SJSA1 (cell line): ENCODE results near the gene GPR84. TPM values are rescaled to one million over a fixed set of nuclear protein-coding genes. Genes with fewer than 3 reads are reported as not detected.
A peak's percentile ranks its signal among the peaks of the same experiment; 100 is the strongest.

Experiments
- DNase-seq, 2 experiments: peaks; one replicate each; pipeline ENCODE4 v3.0.0-alpha.2; 2015 to 2020; ENCODE audit warnings: low spot score in 2 of 2, low read depth in 1 of 2
- H3K27ac ChIP-seq: fragments of 250-450 bp; sonication (Bioruptor Pico); 2 replicates; pipeline ENCODE4 v1.5.1; 2020; ENCODE audit warnings: mild to moderate bottlenecking, moderate library complexity
- H3K27me3 ChIP-seq: fragments of 250-450 bp; sonication (Bioruptor Pico); replicated peaks from 2 replicates; pipeline ENCODE4 v1.5.1; 2020; ENCODE audit warnings: mild to moderate bottlenecking, moderate library complexity
- H3K36me3 ChIP-seq: fragments of 250-450 bp; sonication (Bioruptor Pico); 2 replicates; pipeline ENCODE4 v1.5.1; 2020; ENCODE audit warnings: mild to moderate bottlenecking
- H3K4me1 ChIP-seq: fragments of 250-450 bp; sonication (Bioruptor Pico); replicated peaks from 2 replicates; pipeline ENCODE4 v1.6.1; 2021; ENCODE audit warnings: mild to moderate bottlenecking
- H3K4me3 ChIP-seq: fragments of 250-450 bp; sonication (Bioruptor Pico); 2 replicates; pipeline ENCODE4 v1.5.1; 2020; ENCODE audit warnings: mild to moderate bottlenecking
- H3K9me3 ChIP-seq: fragments of 250-450 bp; sonication (Bioruptor Pico); replicated peaks from 2 replicates; pipeline ENCODE4 v1.5.1; 2020; ENCODE audit warnings: mild to moderate bottlenecking
- total RNA-seq: library from RNA; depleted of rRNA; stranded (reverse); fragments of >200 nt; shearing (Covaris generic); gene quantifications from 2 replicates; pipeline ENCODE4 v1.2.3, GENCODE V29; 2014

Gene GPR84
- total RNA-seq, 1 experiment from 2014 or later: not detected

DNA sequence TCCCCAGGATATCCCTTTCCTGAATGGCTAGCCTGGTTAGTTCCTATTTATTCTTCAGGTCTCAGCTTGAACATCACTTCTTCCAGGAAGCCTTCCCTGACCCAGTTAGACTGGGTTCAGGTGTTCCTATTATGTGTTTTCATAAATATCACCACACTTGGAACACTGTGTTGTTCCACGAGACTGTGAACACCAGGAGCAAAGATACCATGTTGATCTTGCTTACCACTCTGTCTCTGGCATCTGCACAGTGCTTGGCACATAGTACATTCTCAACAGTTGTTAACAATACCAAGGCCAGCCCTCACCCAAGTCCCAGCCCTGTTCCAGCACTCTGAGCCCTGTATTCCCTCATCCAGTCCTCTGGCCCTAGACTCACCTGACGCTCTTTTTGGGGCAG is 33.9 kb upstream of the GPR84 start:
- DNase-seq: no peak
- Histone ChIP-seq H3K27ac (no peak overlapping the region), H3K4me1 (no peaks in the 10 kb centered on the region), H3K36me3 (peaks cover 98% of the 10 kb centered on the region), H3K4me3 (no peak overlapping the region), H3K9me3 (no peaks in the 10 kb centered on the region), H3K27me3 (no peaks in the 10 kb centered on the region)

DNA sequence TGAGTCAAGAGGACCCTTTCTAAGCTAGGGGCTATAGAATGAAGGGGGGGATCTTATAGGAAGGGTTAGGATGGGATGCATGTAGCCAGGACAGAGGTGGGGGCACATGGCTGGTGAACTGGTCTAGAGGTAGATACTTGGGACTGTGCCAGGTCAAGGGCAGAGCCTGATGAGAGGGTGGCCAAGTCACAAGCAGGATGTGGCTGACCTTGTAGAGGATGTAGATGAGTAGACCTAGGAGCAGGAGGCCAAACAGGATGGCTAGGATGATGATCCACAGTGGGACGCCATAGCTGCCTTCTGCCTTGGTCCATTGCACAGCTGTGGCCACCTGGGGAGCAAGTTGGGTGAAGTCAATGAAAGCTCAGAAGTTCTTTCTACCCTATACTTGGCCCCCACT is 32.9 kb upstream of the GPR84 start:
- Histone ChIP-seq H3K27me3 (no peaks in the 10 kb centered on the region), H3K36me3 (peaks cover 87% of the 10 kb centered on the region), H3K4me1 (no peaks in the 10 kb centered on the region)

DNA sequence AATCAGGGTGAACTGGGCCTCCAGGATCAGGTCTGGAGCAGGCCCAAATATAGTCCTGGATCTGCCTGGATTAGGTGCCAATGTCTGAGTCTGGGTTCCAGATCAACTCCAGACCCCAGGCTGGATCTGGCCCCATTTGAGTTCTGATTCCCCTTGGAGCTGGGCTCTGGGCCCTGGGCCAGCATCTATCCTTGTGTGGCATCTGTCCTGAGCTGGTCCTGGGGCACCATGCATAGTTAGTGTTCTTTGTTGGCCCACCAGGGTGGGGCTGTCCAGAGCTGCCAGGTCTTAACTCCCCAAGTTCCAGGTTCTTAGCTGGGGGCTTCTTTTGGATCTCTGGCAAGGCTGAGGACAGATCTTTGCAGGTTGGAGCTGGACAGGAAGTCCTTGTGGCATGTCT is 31.3 kb upstream of the GPR84 start:
- H3K27me3 ChIP-seq: no peaks in the 10 kb centered on the region
- H3K27ac ChIP-seq: no peak overlapping the region
- no peaks in the 10 kb centered on the region for H3K4me1 ChIP-seq
- no peaks in the 10 kb centered on the region for H3K9me3 ChIP-seq
- no peak for DNase-seq
- no peak overlapping the region for H3K4me3 ChIP-seq
- peaks cover 71% of the 10 kb centered on the region for H3K36me3 ChIP-seq

More for the DNA sequence above, 32.9 kb upstream of the GPR84 start:
- no peaks in the 10 kb centered on the region for H3K9me3 ChIP-seq
- no peak for DNase-seq
- no peak overlapping the region for H3K27ac ChIP-seq
- no peak overlapping the region for H3K4me3 ChIP-seq

DNA sequence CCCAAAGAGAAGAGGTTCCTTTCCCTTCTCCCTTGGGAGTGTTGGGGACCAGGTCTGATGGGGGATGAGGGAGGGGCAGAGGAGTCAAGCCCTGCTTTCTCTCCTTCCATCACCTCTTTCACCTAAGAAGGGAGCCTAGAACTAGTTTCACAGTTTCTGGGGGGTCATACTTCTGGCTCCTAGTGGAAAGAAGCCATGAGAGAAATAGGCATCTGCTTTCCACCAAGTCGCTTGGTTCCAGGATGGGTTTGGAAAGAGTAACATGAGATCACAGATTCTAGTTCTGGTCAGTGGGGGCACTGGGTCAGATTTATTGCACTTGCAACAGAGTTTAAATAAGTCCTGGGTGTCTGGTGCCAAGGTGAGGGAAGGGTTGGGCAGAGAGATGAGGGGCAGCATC is 30.7 kb upstream of the GPR84 start:
- Histone ChIP-seq H3K9me3 (no peaks in the 10 kb centered on the region), H3K27me3 (no peaks in the 10 kb centered on the region), H3K4me1 (no peaks in the 10 kb centered on the region), H3K27ac (no peak overlapping the region), H3K4me3 (no peak overlapping the region), H3K36me3 (peaks cover 65% of the 10 kb centered on the region)
- no peak for DNase-seq

DNA sequence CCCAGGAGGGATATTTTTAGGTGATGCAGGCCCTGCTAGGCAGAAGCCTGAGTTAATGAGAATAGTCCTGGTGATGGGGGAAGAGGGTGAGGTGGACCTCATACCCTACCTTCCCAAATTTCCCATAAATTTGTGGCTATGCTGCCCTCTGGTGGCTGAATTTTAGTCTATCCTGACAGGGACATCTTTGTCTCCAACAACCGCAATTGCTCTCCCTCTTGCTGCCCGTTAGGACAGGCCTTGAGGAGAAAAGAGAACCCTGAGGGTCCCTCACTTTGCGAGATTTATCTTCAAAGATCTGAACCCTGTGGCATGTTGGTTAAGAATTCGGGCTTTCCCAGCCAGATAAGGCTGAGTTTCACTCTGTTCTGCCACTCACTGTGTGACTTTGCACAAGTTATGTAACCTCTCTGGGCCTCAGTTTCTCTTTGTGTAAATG is 30.0 kb upstream of the GPR84 start:
- H3K9me3 ChIP-seq: no peaks in the 10 kb centered on the region
- peak; percentile 42 to 69 for DNase-seq
- H3K27me3 ChIP-seq: no peaks in the 10 kb centered on the region
- H3K4me1 ChIP-seq: no peaks in the 10 kb centered on the region
- no peak overlapping the region for H3K4me3 ChIP-seq
- H3K36me3 ChIP-seq: peaks cover 58% of the 10 kb centered on the region
- H3K27ac ChIP-seq: no peak overlapping the region

DNA sequence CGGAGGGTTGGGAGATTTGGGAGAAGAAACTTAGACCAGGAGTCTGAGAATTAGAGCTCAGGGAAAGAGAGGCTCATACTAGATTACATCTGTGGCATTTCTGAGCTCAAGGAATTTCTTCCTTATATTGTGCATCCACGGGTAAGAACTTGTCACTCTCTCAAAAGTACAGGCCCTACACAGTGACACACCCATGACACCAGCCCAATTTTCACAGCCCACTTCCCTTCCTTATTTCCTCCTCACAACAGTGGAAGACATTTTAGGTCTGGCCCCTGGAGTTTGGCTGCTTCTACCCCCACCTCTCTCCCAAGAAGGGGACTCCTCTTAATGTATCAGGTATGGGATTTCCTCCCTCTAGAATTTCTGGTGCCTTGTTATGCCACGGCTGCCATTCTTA is 29.5 kb upstream of the GPR84 start:
- Histone ChIP-seq H3K36me3 (peaks cover 53% of the 10 kb centered on the region), H3K4me3 (no peak overlapping the region), H3K27me3 (no peaks in the 10 kb centered on the region), H3K4me1 (no peaks in the 10 kb centered on the region), H3K9me3 (no peaks in the 10 kb centered on the region), H3K27ac (no peak overlapping the region)
- no peak for DNase-seq

DNA sequence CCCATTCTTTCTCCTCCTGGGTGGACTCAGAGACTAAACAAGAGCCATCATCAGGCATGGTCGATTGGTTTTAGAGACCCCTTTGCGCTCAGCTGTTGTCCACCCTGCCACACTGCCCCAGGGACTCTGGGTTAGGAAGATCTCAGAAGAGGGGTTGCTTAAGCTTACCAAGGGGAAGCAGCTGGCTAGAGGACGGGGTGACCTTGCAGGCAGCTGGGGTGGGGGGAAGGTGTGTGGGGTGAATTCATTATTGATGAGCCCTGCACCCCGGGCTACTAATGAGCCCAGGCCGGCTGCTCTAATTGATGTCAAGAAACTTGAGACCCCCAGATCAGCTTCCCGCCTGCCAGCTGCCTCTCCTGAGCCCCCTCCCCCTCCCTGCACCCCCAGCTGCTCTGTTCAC is 28.9 kb upstream of the GPR84 start:
- DNase-seq: no peak
- no peaks in the 10 kb centered on the region for H3K9me3 ChIP-seq
- H3K4me1 ChIP-seq: no peaks in the 10 kb centered on the region
- no peak overlapping the region for H3K27ac ChIP-seq
- H3K4me3 ChIP-seq: no peak overlapping the region
- H3K36me3 ChIP-seq: peaks cover 47% of the 10 kb centered on the region
- no peaks in the 10 kb centered on the region for H3K27me3 ChIP-seq

DNA sequence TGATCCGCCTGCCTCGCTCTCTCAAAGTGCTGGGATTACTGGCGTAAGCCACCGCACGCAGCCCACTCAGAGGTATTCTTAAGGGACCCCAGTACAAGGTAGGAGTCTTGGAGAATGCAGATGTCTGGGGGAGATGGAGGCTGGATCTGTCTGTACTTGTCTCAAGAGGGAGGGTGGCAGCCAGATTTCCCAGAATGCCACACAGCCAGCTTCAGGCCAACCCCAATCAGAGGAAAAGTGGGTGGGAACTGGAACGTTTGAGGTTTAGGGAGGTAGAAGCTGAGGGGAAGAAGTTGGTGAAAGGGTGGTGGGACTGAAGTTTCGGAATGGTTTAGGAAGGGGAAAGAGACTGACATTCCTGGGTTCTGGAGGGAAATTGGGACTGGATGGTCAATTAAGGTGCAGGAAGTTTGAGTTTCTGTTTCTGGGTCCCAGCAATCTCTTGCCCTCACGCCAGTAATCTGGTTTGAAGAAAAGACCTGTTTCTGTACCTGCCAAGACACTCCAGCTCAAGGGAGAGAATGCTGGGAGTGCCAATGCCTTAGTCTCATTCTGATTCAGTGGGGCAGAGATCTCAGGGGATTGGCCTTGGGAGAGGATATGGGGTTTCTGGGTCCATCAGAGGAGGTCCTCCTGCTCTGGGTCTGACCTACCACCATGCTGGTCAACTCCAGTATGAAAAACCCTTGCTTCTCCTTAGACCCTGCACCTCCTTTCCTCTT is 28.4 kb upstream of the GPR84 start:
- Histone ChIP-seq H3K9me3 (no peaks in the 10 kb centered on the region), H3K4me1 (0 out of 2 replicates have a peak, but pooled peaks cover under 1% of the 10 kb centered on the region), H3K4me3 (no peak overlapping the region), H3K27ac (no peak overlapping the region), H3K36me3 (peaks cover 42% of the 10 kb centered on the region), H3K27me3 (no peaks in the 10 kb centered on the region)
- no peak for DNase-seq

DNA sequence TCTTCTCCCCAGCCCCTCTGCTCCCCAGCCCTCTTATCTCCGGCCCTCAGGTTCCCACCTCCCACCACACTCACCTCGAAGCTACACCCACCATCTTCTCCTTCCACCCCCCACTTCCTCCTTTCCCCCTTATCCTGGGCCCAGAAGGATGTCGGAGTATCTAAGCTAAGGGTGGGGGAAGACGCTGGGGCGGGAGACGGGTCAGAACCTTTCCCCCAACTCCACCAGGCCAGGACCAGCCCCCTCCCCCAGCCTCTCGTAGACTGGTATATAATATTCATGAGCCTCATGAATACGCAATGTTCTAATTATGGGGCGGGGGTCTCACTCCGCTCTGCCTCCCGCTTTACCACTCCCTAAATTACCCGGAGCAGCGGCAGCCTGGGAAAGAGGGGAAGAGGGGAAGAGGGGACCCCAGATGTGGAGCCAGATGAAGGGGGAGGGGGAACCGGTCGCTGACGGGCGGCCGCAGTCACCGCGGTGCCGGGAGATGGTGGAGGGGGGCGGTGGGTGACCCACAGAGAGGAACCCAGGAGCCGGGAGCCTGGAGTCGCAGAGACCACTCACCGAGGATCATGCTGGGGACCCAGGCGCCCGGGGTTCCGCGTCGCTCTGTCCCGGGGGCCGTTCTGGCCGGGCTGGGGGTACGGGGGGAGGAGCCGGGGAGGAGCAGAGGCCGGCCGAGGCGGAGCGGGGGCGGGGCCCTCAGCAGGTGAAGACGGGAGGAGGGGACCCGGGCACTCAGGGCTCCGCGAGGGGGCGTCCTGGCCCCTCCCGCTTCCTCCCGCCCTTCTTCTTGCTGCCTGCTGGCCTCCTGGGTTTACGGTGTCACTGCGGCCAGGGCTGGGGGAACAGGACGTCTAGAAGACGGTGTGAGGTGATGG is 26.6 kb upstream of the GPR84 start:
- Histone ChIP-seq H3K4me1 (0 out of 2 replicates have a peak, but pooled peaks cover 9% of the 10 kb centered on the region), H3K36me3 (peaks cover 24% of the 10 kb centered on the region), H3K9me3 (no peaks in the 10 kb centered on the region), H3K27ac (no peak overlapping the region), H3K4me3 (no peak overlapping the region), H3K27me3 (no peaks in the 10 kb centered on the region)
- no peak for DNase-seq

DNA sequence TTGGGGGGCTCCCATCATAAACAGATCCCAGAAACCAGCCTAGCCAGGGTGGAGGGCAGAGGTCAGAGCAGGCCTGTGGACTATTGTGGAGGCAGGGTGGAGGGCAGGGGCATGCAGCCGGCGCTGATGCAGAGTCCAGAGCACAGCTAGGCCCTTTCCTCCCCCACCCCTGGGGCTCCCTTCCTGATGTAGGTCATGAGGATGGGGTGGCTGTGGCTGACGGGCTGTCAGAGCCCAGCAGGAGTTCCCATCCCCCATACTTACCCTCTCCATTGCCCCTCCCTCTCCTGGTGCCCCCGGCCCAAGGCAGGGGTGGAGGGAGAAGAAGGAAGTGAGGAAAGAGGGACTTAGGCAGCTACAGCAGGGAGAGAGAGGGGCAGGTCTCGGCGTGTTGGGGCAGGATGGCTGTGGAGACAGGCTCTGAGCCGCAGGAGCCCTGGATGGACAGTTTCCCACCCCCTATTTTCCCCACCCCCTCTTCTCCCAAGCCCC is 25.9 kb upstream of the GPR84 start:
- peaks cover 18% of the 10 kb centered on the region for H3K36me3 ChIP-seq
- no peak for DNase-seq
- H3K27ac ChIP-seq: no peak overlapping the region
- no peaks in the 10 kb centered on the region for H3K9me3 ChIP-seq
- no peak overlapping the region for H3K4me3 ChIP-seq
- 0 out of 2 replicates have a peak, but pooled peaks cover 9% of the 10 kb centered on the region for H3K4me1 ChIP-seq
- no peaks in the 10 kb centered on the region for H3K27me3 ChIP-seq

DNA sequence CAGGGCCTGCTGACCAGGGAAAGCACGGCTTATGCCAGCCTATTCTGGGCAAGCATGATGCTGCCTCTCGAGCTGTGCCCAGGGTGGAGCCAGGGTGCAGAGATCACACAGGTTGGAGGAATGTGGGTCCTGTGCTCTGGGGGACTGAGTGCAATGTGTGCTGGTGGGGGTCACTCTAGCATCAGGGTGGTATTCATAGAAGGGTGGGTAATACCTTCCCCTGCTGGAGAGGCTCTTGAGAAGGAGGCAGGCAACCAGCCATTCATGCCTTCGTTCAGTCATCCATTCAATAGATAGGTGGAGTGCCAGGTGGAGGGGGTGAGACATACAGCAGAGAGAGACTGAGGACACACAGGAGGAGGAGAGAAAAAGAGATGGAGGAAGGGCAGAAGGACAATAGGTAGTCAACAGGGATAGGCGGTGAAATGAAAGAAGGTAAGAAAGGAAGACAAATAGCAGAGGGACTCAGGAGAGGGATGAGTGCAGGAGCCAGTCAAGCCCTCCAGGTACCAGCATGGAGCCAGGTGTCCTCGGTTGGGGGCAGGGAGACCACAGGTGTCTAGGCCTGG is 25.4 kb upstream of the GPR84 start:
- H3K4me1 ChIP-seq: peaks cover 10% of the 10 kb centered on the region
- H3K4me3 ChIP-seq: no peak overlapping the region
- H3K27me3 ChIP-seq: no peaks in the 10 kb centered on the region
- no peaks in the 10 kb centered on the region for H3K9me3 ChIP-seq
- H3K27ac ChIP-seq: no peak overlapping the region
- peaks cover 12% of the 10 kb centered on the region for H3K36me3 ChIP-seq
- DNase-seq: no peak

DNA sequence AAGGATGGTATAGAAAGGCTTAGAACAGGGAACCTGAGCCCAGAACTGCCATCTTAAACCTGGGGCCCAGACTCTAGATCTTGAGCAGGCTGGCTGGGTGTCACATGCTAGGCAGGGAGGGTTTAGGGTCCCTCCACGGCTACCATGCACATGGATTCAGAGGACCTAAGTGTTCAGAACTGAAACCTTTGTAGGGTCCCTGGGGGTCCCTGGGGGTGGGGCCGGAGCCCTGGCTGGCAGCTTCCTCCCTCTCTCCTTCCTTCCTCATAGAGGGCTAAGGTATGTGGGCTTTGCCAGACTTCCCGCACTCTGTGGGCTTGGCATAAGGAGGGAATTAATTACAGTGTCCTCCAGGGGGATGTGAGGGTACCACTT is 24.8 kb upstream of the GPR84 start:
- H3K4me1 ChIP-seq: peaks cover 15% of the 10 kb centered on the region
- H3K36me3 ChIP-seq: peaks cover 7% of the 10 kb centered on the region
- H3K9me3 ChIP-seq: no peaks in the 10 kb centered on the region
- DNase-seq: no peak
- H3K4me3 ChIP-seq: no peak overlapping the region
- no peak overlapping the region for H3K27ac ChIP-seq
- H3K27me3 ChIP-seq: no peaks in the 10 kb centered on the region

DNA sequence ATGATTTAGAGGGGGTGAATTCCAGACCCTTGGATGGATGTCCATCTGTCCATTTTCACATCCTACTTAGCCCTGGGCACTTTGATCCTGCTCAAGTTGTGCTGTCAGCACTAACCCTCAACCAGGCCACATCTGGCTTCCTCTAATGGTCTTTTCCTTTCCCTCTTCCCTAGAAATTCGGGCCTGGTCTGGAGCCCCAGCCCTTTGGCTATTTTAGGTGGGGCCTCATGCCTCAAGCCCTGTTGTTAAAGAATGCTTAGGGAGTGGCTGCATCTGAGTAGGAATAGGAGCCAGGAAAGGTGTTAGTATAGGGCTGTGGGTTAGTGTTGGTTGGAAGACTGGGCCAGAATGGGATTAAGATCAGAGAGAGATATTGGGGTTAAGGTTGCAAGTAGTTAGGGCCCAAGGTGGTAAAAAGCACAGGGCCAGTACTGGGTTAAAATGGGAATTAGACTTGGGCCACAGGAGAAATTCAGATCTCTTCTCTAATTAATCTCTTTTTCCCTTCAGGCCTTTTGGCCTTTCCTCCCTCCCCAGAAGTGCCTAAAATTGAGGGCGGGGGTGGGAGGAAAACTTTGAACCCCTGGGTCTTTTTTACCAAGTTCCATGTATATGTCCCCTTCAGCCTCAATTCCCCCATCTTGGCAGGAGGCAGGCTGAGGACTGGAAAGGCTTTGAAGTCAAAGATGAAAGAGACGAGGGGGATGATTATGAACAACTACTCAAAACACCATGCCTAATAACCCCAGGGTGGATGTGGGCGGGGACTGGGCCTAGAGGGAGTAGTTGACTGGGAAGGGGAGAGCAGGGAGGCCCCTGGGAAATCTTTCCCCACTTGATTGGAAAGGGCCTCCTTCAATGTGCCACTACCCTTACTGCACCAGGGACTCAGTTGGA is 24.2 kb upstream of the GPR84 start:
- no peak overlapping the region for H3K4me3 ChIP-seq
- peaks cover 18% of the 10 kb centered on the region for H3K4me1 ChIP-seq
- H3K27ac ChIP-seq: no peak overlapping the region
- peaks cover under 1% of the 10 kb centered on the region; the same call in 1 of the 2 replicates for H3K36me3 ChIP-seq
- H3K27me3 ChIP-seq: no peaks in the 10 kb centered on the region
- DNase-seq: no peak
- no peaks in the 10 kb centered on the region for H3K9me3 ChIP-seq
